Suprapubic skin (tissue), 4 donors: ENCODE measurements around the gene R3HDM4. TPM values are rescaled to one million over a fixed set of nuclear protein-coding genes. Genes with fewer than 3 reads are reported as not detected.

Source experiments
- DNase-seq, 2 donors: peaks; one replicate each; pipeline ENCODE4 v3.0.0-alpha.2; 2019; ENCODE audit warnings: low spot score in 2 of 2
- H3K27ac ChIP-seq: fragments of 200-600 bp; sonication (generic); one replicate; pipeline ENCODE4 v1.5.1; 2019
- H3K27me3 ChIP-seq: fragments of 200-600 bp; sonication (generic); one replicate; pipeline ENCODE4 v1.5.1; 2019
- H3K36me3 ChIP-seq: fragments of 200-600 bp; sonication (generic); one replicate; pipeline ENCODE4 v1.5.1; 2019
- H3K4me1 ChIP-seq: fragments of 200-600 bp; sonication (generic); one replicate; pipeline ENCODE4 v1.5.1; 2019
- H3K4me3 ChIP-seq: fragments of 200-600 bp; sonication (generic); one replicate; pipeline ENCODE4 v1.5.1; 2019; ENCODE audit warnings: mild to moderate bottlenecking
- H3K9me3 ChIP-seq: fragments of 200-600 bp; sonication (generic); one replicate; pipeline ENCODE4 v1.5.1; 2019
- CTCF ChIP-seq, 2 donors: fragments of 200-600 bp in 1 of 2; fragments of 450-650 bp in 1 of 2; sonication (generic) in 1 of 2; IDR thresholded peaks; one replicate each; pipeline ENCODE4 v1.5.1; 2016 to 2019; ENCODE audit warnings: antibody characterized with exemption in 2 of 2, mild to moderate bottlenecking in 1 of 2, moderate library complexity in 1 of 2
- EP300 ChIP-seq: sonication (generic); formaldehyde crosslinking; IDR thresholded peaks from one replicate; pipeline ENCODE4 v1.6.1; 2017; ENCODE audit warnings: antibody characterized with exemption
- POLR2A ChIP-seq, 2 donors: fragments of 450-650 bp; IDR thresholded peaks; one replicate each; pipeline ENCODE4 v1.6.1; 2017; ENCODE audit warnings: antibody characterized with exemption in 2 of 2, mild to moderate bottlenecking in 2 of 2, moderate library complexity in 2 of 2
- POLR2AphosphoS5 ChIP-seq, 3 donors: sonication (generic); formaldehyde crosslinking; IDR thresholded peaks; one replicate each; pipeline ENCODE4 v1.6.1; 2017; ENCODE audit warnings: antibody characterized with exemption in 3 of 3
- WGBS: methylation state at CpG from one replicate; pipeline ENCODE4 v1.1.5; 2018; 5-methylcytosine and 5-hydroxymethylcytosine counted together
- total RNA-seq, 4 donors: library from RNA; depleted of rRNA; stranded (reverse); fragments of >200 nt; gene quantifications; one replicate each; pipeline ENCODE4 v1.1.0, GENCODE V29; 2016

The R3HDM4 gene
- total RNA-seq, 4 donors from 2014 or later, result 41.3 to 58.3 (median 51.2) TPM

DNA sequence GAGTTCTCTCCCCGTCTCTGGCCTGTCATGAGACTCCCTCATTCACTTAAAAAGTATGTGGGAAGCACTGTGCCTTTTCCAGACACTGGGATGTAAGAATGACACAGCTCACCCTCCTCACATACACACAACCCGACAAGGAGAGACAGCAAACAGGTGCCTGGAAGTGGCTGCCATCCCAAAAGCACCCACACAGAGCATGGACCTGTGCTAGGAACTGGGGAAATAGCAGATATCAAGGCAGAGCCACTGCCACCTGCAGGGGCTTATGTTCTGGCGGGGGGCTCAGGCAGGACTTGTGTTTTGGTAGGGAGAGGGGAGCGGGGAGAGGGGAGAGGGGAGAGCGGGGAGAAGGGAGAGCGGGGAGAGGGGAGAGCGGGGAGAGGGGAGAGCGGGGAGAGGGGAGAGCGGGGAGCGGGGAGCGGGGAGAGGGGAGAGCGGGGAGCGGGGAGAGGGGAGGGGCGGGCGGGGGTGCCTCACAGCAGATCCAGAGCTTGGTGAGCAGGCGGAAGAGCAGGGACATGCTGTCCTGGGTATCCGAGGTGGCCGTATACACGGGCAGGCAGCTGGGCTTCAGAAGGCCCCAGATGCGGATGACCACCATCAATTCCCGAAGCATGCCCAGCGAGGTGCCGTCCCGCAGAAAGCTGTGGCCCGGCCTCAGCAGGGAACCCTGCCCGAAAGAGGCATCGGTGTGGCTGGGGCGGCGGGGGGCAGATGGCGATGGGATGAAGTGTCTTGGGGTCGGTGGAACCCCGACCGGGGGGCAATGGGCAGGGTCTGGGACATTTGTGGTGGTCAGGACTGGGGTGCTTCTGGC lies 41.4 kb downstream of the R3HDM4 start:
- Histone ChIP-seq H3K36me3 (peaks cover 69% of the 10 kb centered on the region), H3K4me1 (peaks cover 49% of the 10 kb centered on the region), H3K27me3 (no peaks in the 10 kb centered on the region), H3K9me3 (no peaks in the 10 kb centered on the region), H3K4me3 (no peak overlapping the region), H3K27ac (peak overlapping the region; percentile 59)
- 86% methylated on average over 16 of the region's 33 CpGs for WGBS
- DNase-seq, result no peak
- TF ChIP-seq POLR2A (IDR thresholded peaks at IDR 0.05) (no peak), EP300 (no peak), POLR2AphosphoS5 (IDR thresholded peaks at IDR 0.05) (no peak), CTCF (IDR thresholded peaks at IDR 0.05) (no peak)

- Histone ChIP-seq H3K27ac (no peak overlapping the region), H3K4me1 (peaks cover 47% of the 10 kb centered on the region), H3K4me3 (no peak overlapping the region), H3K27me3 (no peaks in the 10 kb centered on the region), H3K36me3 (peaks cover 62% of the 10 kb centered on the region), H3K9me3 (no peaks in the 10 kb centered on the region)
- DNase-seq, result no peak
- TF ChIP-seq EP300, result no peak
- TF ChIP-seq POLR2AphosphoS5 (IDR thresholded peaks at IDR 0.05), result no peak
- TF ChIP-seq POLR2A (IDR thresholded peaks at IDR 0.05), result no peak
- no peak for TF ChIP-seq CTCF (IDR thresholded peaks at IDR 0.05)
- 83% methylated on average over 20 of the region's 28 CpGs for WGBS
Observed at GRCh38 chr19:870963-871401, 42.0 kb downstream of the R3HDM4 start.

DNA sequence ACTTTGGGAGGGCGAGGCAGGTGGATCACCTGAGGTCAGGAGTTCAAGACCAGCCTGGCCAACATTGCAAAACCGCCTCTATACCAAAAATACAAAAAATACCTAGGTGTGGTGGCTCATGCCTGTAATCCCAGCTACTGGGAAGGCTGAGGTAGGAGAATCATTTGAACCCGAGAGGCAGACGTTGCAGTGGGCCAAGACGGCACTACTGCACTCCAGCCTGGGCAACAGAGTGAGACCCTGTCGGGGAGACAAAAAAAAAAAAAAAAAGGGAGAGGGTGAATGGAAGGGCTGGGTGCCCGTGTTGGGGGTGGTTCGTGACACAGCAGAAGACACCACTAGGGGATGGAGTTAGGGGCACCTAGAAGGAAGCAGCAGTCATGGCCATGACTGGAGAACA lies 42.7 kb downstream of the R3HDM4 start:
- Histone ChIP-seq H3K4me3 (no peak overlapping the region), H3K4me1 (peaks cover 47% of the 10 kb centered on the region), H3K9me3 (no peaks in the 10 kb centered on the region), H3K36me3 (peaks cover 55% of the 10 kb centered on the region), H3K27ac (no peak overlapping the region), H3K27me3 (no peaks in the 10 kb centered on the region)
- TF ChIP-seq EP300 (no peak), POLR2AphosphoS5 (IDR thresholded peaks at IDR 0.05) (no peak), POLR2A (IDR thresholded peaks at IDR 0.05) (no peak), CTCF (IDR thresholded peaks at IDR 0.05) (no peak)
- 87% methylated on average over 7 of the region's 8 CpGs for WGBS
- no peak for DNase-seq

- 50% methylated on average over 17 of the region's 29 CpGs for WGBS
- no peaks in the 10 kb centered on the region for H3K9me3 ChIP-seq
- H3K27me3 ChIP-seq, result no peaks in the 10 kb centered on the region
- no peak overlapping the region for H3K4me3 ChIP-seq
- no peak for DNase-seq
- peaks cover 47% of the 10 kb centered on the region for H3K36me3 ChIP-seq
- peak overlapping the region; percentile 68 for H3K27ac ChIP-seq
- TF ChIP-seq CTCF (IDR thresholded peaks at IDR 0.05), result no peak
- TF ChIP-seq POLR2AphosphoS5 (IDR thresholded peaks at IDR 0.05), result peak in 1 of 3 donors; percentile 7
- peaks cover 43% of the 10 kb centered on the region for H3K4me1 ChIP-seq
Observed at GRCh38 chr19:869245-870177, 43.5 kb downstream of the R3HDM4 start.
